Suprapubic skin (tissue), 4 donors: Measurements from ENCODE around the gene SCFD2.

Source experiments
- CTCF ChIP-seq, 2 donors: fragments of 200-600 bp in 1 of 2; fragments of 450-650 bp in 1 of 2; sonication (generic) in 1 of 2; IDR thresholded peaks; one replicate each; pipeline ENCODE4 v1.5.1; 2016 to 2019; ENCODE audit warnings: antibody characterized with exemption in 2 of 2, mild to moderate bottlenecking in 1 of 2, moderate library complexity in 1 of 2
- EP300 ChIP-seq: sonication (generic); formaldehyde crosslinking; IDR thresholded peaks from one replicate; pipeline ENCODE4 v1.6.1; 2017; ENCODE audit warnings: antibody characterized with exemption
- POLR2A ChIP-seq, 2 donors: fragments of 450-650 bp; IDR thresholded peaks; one replicate each; pipeline ENCODE4 v1.6.1; 2017; ENCODE audit warnings: antibody characterized with exemption in 2 of 2, mild to moderate bottlenecking in 2 of 2, moderate library complexity in 2 of 2
- POLR2AphosphoS5 ChIP-seq, 3 donors: sonication (generic); formaldehyde crosslinking; IDR thresholded peaks; one replicate each; pipeline ENCODE4 v1.6.1; 2017; ENCODE audit warnings: antibody characterized with exemption in 3 of 3

- TF ChIP-seq CTCF (IDR thresholded peaks at IDR 0.05) (no peak), POLR2AphosphoS5 (IDR thresholded peaks at IDR 0.05) (no peak), EP300 (no peak), POLR2A (IDR thresholded peaks at IDR 0.05) (no peak)
These were observed 415.6 kb downstream of the SCFD2 start for GRCh38 chr4:52950226-52950625.
